ENCODE data around the gene RARA.

The RARA gene

GRCh38 chr17:40329839-40330794, 21.1 kb downstream of the RARA start:
- DNase-seq, result peak; percentile 66

- no peak for DNase-seq
Observed at GRCh38 chr17:40330850-40331470, 22.0 kb downstream of the RARA start.

- no peak for DNase-seq
Observed at GRCh38 chr17:40331743-40332641, 23.0 kb downstream of the RARA start.

- DNase-seq, result peak; percentile 79
Observed at GRCh38 chr17:40333781-40334448, 24.9 kb downstream of the RARA start.

- DNase-seq, result no peak
Observed at GRCh38 chr17:40335620-40336019, 26.6 kb downstream of the RARA start.

GRCh38 chr17:40337351-40337750, 28.4 kb downstream of the RARA start:
- DNase-seq, result no peak

- peak; percentile 44 for DNase-seq
Observed at GRCh38 chr17:40338058-40338457, 29.1 kb downstream of the RARA start.

- no peak for DNase-seq
Observed at GRCh38 chr17:40338941-40339649, 30.1 kb downstream of the RARA start.

- DNase-seq, result no peak
Observed at GRCh38 chr17:40340327-40340726, 31.3 kb downstream of the RARA start.

GRCh38 chr17:40340880-40341807, 32.2 kb downstream of the RARA start:
- DNase-seq, result peak; percentile 97

- peak; percentile 55 for DNase-seq
Observed at GRCh38 chr17:40341808-40342503, 33.0 kb downstream of the RARA start.

GRCh38 chr17:40342504-40343218, 33.7 kb downstream of the RARA start:
- no peak for DNase-seq

GRCh38 chr17:40343219-40344119, 34.5 kb downstream of the RARA start:
- no peak for DNase-seq

- DNase-seq, result peak; percentile 44
Observed at GRCh38 chr17:40344421-40345160, 35.6 kb downstream of the RARA start.

- no peak for DNase-seq
Observed at GRCh38 chr17:40345161-40345993, 36.4 kb downstream of the RARA start.

- no peak for DNase-seq
Observed at GRCh38 chr17:40345994-40346764, 37.2 kb downstream of the RARA start.
